Osteoblast (primary cell): ENCODE data around the gene OR2AG1. TPM values are rescaled to one million over a fixed set of nuclear protein-coding genes. Genes with fewer than 3 reads are reported as not detected.
"Not testable (repeated sequence)": the region's sequence is repeated elsewhere in the genome, so short reads cannot be mapped to it uniquely, and the experiment has no call there.

Experiments
- DNase-seq: peaks from one replicate; pipeline ENCODE4 v3.0.0; 2011; ENCODE audit warnings: low spot score, mixed read lengths; ENCODE audit not compliant: insufficient read length; ENCODE audit errors: missing footprints
- H2AFZ ChIP-seq: 2 replicates; pipeline ENCODE4 v1.6.0; 2011; ENCODE audit warnings: mild to moderate bottlenecking, low read length
- H3K27ac ChIP-seq: 2 replicates; pipeline ENCODE4 v1.5.1; 2011; ENCODE audit warnings: mild to moderate bottlenecking, low read depth, low read length, moderate library complexity
- H3K27me3 ChIP-seq: 2 replicates; pipeline ENCODE4 v1.6.0; 2012; ENCODE audit warnings: mild to moderate bottlenecking, control low read depth, inconsistent platforms, low read length, moderate library complexity; ENCODE audit not compliant: insufficient read depth
- H3K36me3 ChIP-seq: 2 replicates; pipeline ENCODE4 v1.5.1; 2011; ENCODE audit warnings: mild to moderate bottlenecking, low read length, control low read depth, moderate library complexity; ENCODE audit not compliant: insufficient read depth
- H3K4me1 ChIP-seq: 2 replicates; pipeline ENCODE4 v1.5.1; 2011; ENCODE audit warnings: mild to moderate bottlenecking, low read length, control low read depth, moderate library complexity; ENCODE audit not compliant: insufficient read depth
- H3K4me2 ChIP-seq: 2 replicates; pipeline ENCODE4 v1.6.0; 2011; ENCODE audit warnings: mild to moderate bottlenecking, low read length; ENCODE audit not compliant: insufficient read depth
- H3K4me3 ChIP-seq: fragments of 200-600 bp; sonication (generic); 3 replicates; pipeline ENCODE4 v1.5.1; 2012; ENCODE audit warnings: mild to moderate bottlenecking, low read length, inconsistent platforms; ENCODE audit not compliant: insufficient read depth
- H3K79me2 ChIP-seq: 2 replicates; pipeline ENCODE4 v1.6.0; 2012; ENCODE audit warnings: mild to moderate bottlenecking, low read length, control low read depth, inconsistent platforms; ENCODE audit not compliant: insufficient read depth
- H3K9me3 ChIP-seq: 2 replicates; pipeline ENCODE4 v1.5.1; 2011; ENCODE audit warnings: low read depth, low read length, control low read depth
- H4K20me1 ChIP-seq: 2 replicates; pipeline ENCODE4 v1.6.0; 2012; ENCODE audit warnings: mild to moderate bottlenecking, low read length, control low read depth; ENCODE audit not compliant: insufficient read depth
- total RNA-seq: library from RNA; depleted of rRNA; stranded (reverse); fragments of >200 nt; gene quantifications from 2 replicates; pipeline ENCODE4 v1.2.3, GENCODE V29; 2012
- TF ChIP-seq, protein P1 (sequence below): IDR thresholded peaks from 2 replicates; pipeline ENCODE4 v1.5.1; 2011; ENCODE audit warnings: mild to moderate bottlenecking, low read depth, low read length, moderate library complexity; ENCODE audit errors: extremely low read depth

Gene OR2AG1
- total RNA-seq, 1 donor, result not detected

DNA sequence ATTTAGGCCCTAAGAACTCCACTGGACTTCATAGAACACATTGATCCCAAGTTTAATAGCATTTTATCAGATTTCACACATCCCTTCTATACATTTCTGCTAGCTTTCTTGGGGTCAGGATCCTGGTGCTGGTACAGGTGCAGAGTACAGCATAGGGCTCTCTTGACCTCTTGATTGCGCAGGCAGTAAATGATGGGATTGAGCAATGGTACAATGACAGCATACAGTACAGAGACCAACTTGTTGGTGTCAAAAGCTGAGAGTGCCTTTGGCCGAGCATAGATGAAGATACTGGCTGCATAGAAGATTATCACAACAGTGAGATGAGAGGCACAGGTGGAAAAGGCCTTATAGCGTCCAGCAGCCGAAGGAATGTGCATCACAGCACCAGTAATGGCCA is 11.8 kb downstream of the OR2AG1 start:
- Histone ChIP-seq H3K9me3 (no peaks in the 10 kb centered on the region), H3K4me1 (no peaks in the 10 kb centered on the region), H3K27me3 (no peaks in the 10 kb centered on the region), H3K27ac (no peak overlapping the region), H2AFZ (no peak overlapping the region), H3K4me2 (no peak overlapping the region), H3K36me3 (no peaks in the 10 kb centered on the region), H3K4me3 (no peak overlapping the region), H4K20me1 (no peaks in the 10 kb centered on the region), H3K79me2 (no peaks in the 10 kb centered on the region)
- no peak for DNase-seq
- TF ChIP-seq, protein P1, sequence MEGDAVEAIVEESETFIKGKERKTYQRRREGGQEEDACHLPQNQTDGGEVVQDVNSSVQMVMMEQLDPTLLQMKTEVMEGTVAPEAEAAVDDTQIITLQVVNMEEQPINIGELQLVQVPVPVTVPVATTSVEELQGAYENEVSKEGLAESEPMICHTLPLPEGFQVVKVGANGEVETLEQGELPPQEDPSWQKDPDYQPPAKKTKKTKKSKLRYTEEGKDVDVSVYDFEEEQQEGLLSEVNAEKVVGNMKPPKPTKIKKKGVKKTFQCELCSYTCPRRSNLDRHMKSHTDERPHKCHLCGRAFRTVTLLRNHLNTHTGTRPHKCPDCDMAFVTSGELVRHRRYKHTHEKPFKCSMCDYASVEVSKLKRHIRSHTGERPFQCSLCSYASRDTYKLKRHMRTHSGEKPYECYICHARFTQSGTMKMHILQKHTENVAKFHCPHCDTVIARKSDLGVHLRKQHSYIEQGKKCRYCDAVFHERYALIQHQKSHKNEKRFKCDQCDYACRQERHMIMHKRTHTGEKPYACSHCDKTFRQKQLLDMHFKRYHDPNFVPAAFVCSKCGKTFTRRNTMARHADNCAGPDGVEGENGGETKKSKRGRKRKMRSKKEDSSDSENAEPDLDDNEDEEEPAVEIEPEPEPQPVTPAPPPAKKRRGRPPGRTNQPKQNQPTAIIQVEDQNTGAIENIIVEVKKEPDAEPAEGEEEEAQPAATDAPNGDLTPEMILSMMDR, result no peak

DNA sequence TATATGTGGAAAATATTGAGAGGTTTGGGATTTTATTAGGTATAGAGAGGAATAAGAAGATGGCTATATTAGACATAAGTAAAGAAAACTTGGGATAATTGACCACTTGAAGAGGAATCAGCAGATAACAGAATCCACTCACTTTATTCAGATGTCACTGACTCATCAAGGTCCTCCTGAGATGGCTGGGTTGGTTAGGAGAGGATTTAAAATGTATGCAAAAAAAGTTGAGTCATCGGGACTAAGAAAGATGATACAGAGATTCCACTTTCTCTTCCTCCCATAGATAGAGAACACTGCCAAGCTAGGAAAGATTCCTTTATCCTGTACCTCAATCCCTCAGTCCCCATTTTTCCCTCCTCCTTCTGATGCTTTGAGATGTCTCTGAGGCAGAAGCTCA is 16.6 kb downstream of the OR2AG1 start, which contains the start of gene OR6A2:
Gene OR6A2 (minus strand): TSS at position 288 of the 400 bp plus-strand sequence. CDS start 3,981 bp downstream, outside the sequence.
- DNase-seq, result peak; percentile 15
- no peaks in the 10 kb centered on the region for H3K27me3 ChIP-seq
- H3K79me2 ChIP-seq, result no peaks in the 10 kb centered on the region
- no peaks in the 10 kb centered on the region for H3K4me1 ChIP-seq
- H3K4me2 ChIP-seq, result no peak within 1 kb of the TSS
- H2AFZ ChIP-seq, result no peak within 1 kb of the TSS
- H3K9me3 ChIP-seq, result no peaks in the 10 kb centered on the region
- H3K27ac ChIP-seq, result no peak within 1 kb of the TSS
- TF ChIP-seq, protein P1, result no peak
- H4K20me1 ChIP-seq, result no peaks in the 10 kb centered on the region
- no peaks in the 10 kb centered on the region for H3K36me3 ChIP-seq
- H3K4me3 ChIP-seq, result no peak within 1 kb of the TSS

DNA sequence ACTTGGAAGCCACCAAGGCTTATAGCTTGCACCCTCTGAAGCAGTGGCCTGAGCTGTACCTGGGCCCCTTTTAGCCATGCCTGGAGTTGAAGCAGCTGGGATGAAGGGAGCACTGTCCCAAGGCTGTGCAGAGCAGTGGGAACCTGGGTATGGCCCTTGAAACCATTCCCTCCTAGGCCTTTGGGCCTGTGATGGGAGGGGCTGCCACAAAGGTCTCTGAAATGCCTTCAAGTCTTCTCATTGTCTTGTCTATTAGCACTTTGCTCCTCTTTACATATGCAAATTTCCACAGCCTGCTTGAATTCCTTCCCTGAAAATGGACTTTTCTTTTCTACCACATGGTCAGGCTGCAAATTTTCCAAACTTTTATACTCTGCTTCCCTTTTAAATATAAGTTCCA is 18.3 kb downstream of the OR2AG1 start:
- H3K4me3 ChIP-seq, H3K4me1 ChIP-seq, H3K4me2 ChIP-seq, H2AFZ ChIP-seq, H3K27ac ChIP-seq, H3K9me3 ChIP-seq, H3K36me3 ChIP-seq, H3K27me3 ChIP-seq, DNase-seq, H4K20me1 ChIP-seq, H3K79me2 ChIP-seq: not testable (repeated sequence)

GRCh38 chr11:6812390-6813005 is 29.7 kb downstream of the OR2AG1 start:
- Histone ChIP-seq H3K4me1 (no peaks in the 10 kb centered on the region), H3K79me2 (no peaks in the 10 kb centered on the region), H3K4me2 (no peak overlapping the region), H3K27ac (no peak overlapping the region), H2AFZ (no peak overlapping the region), H3K4me3 (no peak overlapping the region), H3K27me3 (no peaks in the 10 kb centered on the region), H3K36me3 (no peaks in the 10 kb centered on the region), H3K9me3 (no peaks in the 10 kb centered on the region), H4K20me1 (no peaks in the 10 kb centered on the region)
- DNase-seq, result peak; percentile 68
- TF ChIP-seq, protein P1, result peak; percentile 91
